Measurements from ENCODE around the gene STX12.

GRCh38 chr1:27872059-27872801 lies 99.2 kb downstream of the STX12 start, which contains the start of gene THEMIS2:
- TF ChIP-seq CTCF (IDR thresholded peaks at IDR 0.05; ENCODE audit: low read depth, low read length) (no peak), EZH2phosphoT487 (IDR thresholded peaks at IDR 0.05; ENCODE audit: low read depth) (no peak)

All from OCI-LY3 (cell line).